Endothelial cell of umbilical vein (primary cell): ENCODE results near the gene TCERG1L.

Experiments used
- EZH2 ChIP-seq: IDR thresholded peaks from 2 replicates; pipeline ENCODE4 v1.6.1; 2012; ENCODE audit warnings: borderline replicate concordance, low read depth, mild to moderate bottlenecking, moderate library complexity, low read length, inconsistent platforms; ENCODE audit not compliant: severe bottlenecking
- FOS ChIP-seq: IDR thresholded peaks from 2 replicates; pipeline ENCODE4 v1.6.1; 2011; ENCODE audit warnings: mild to moderate bottlenecking, low read length, moderate library complexity, borderline replicate concordance; ENCODE audit not compliant: insufficient read depth
- JUN ChIP-seq: IDR thresholded peaks from 2 replicates; pipeline ENCODE4 v1.6.1; 2011; ENCODE audit warnings: borderline replicate concordance, low read depth; ENCODE audit not compliant: insufficient read length, insufficient read depth
- MYC ChIP-seq: IDR thresholded peaks from one replicate; pipeline ENCODE4 v1.6.1; 2011; ENCODE audit warnings: mild to moderate bottlenecking, low read depth, low read length
- POLR2A ChIP-seq: IDR thresholded peaks from 2 replicates; pipeline ENCODE4 v1.6.1; 2012; ENCODE audit warnings: low read depth, mild to moderate bottlenecking, control low read depth, low read length
- POLR2AphosphoS5 ChIP-seq: IDR thresholded peaks from 2 replicates; pipeline ENCODE4 v1.6.1; 2012; ENCODE audit warnings: low read depth, mild to moderate bottlenecking, control low read depth, low read length, moderate library complexity; ENCODE audit not compliant: insufficient read depth
- TF ChIP-seq, protein P1 (sequence below), 2 donors: IDR thresholded peaks; 1 replicate in 1 of 2; 2 replicates in 1 of 2; pipeline ENCODE4 v1.5.1; 2011; ENCODE audit warnings: low read length in 2 of 2, mild to moderate bottlenecking in 2 of 2, moderate library complexity in 2 of 2, control low read depth in 1 of 2, inconsistent platforms in 1 of 2, low read depth in 1 of 2; ENCODE audit not compliant: insufficient read depth in 1 of 2; ENCODE audit errors: extremely low read depth in 1 of 2
- TF ChIP-seq, protein P2 (sequence below): IDR thresholded peaks from 2 replicates; pipeline ENCODE4 v1.6.1; 2011; ENCODE audit not compliant: insufficient read depth, insufficient read length

DNA sequence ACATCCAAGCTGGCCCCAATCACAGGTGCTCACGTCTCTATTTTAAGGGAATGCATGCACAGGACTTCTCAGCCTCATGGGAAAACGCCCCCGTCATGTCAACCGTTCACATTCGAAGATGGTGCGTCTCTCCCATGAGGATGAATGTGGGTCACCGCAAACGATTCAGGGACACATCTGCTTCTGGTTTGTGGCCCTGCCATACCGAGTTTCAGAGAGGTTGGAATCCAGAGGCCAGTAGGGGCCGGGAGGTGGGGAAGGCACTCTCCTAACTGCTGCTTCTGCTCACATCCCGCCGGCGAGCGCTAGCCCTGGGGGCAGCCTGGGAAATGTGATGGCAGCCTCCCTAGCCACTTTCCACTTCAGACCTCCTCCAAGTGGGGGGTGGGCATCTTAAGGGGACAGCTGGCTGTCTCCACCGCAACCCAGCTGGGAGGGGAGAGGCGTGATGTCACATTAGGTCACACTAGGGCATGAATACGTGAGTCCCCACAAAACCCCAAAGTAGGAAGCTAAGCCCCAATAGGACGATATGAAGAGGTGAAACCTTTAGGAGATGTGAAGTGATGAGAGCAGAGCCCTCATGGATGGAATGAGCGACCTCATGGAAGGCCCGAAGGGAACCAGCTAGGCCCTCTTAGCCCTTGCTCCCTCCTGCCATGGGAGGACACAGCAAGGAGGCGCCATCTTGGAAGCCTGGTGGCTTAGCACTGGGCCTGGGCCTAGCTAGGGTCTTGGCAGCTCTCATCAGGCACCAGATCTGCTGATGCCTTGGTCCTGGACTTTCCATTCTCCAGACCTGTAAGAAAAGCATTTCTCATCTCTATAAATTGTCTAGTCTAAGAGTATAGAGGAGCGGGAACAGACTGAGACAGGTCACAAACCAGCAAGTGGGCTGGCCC lies 107.8 kb downstream of the TCERG1L start:
- TF ChIP-seq, protein P1, sequence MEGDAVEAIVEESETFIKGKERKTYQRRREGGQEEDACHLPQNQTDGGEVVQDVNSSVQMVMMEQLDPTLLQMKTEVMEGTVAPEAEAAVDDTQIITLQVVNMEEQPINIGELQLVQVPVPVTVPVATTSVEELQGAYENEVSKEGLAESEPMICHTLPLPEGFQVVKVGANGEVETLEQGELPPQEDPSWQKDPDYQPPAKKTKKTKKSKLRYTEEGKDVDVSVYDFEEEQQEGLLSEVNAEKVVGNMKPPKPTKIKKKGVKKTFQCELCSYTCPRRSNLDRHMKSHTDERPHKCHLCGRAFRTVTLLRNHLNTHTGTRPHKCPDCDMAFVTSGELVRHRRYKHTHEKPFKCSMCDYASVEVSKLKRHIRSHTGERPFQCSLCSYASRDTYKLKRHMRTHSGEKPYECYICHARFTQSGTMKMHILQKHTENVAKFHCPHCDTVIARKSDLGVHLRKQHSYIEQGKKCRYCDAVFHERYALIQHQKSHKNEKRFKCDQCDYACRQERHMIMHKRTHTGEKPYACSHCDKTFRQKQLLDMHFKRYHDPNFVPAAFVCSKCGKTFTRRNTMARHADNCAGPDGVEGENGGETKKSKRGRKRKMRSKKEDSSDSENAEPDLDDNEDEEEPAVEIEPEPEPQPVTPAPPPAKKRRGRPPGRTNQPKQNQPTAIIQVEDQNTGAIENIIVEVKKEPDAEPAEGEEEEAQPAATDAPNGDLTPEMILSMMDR (IDR thresholded peaks at IDR 0.05; ENCODE audit: extremely low read depth in 1 of 2, insufficient read depth in 1 of 2, low read depth in 1 of 2, low read length in 2 of 2), result no peak
- TF ChIP-seq POLR2A (no peak), POLR2AphosphoS5 (no peak), EZH2 (no peak), FOS (no peak), JUN (no peak), MYC (no peak)
- TF ChIP-seq, protein P2, sequence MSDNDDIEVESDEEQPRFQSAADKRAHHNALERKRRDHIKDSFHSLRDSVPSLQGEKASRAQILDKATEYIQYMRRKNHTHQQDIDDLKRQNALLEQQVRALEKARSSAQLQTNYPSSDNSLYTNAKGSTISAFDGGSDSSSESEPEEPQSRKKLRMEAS, result no peak
